AG08395 (cell line): Measurements from ENCODE around the gene CDH22.
A peak's percentile ranks its signal among the peaks of the same experiment; 100 is the strongest.

Source experiments
- DNase-seq: peaks from one replicate; pipeline ENCODE4 v3.0.0; 2012; ENCODE audit warnings: mixed read lengths, low spot score

Gene CDH22

DNA sequence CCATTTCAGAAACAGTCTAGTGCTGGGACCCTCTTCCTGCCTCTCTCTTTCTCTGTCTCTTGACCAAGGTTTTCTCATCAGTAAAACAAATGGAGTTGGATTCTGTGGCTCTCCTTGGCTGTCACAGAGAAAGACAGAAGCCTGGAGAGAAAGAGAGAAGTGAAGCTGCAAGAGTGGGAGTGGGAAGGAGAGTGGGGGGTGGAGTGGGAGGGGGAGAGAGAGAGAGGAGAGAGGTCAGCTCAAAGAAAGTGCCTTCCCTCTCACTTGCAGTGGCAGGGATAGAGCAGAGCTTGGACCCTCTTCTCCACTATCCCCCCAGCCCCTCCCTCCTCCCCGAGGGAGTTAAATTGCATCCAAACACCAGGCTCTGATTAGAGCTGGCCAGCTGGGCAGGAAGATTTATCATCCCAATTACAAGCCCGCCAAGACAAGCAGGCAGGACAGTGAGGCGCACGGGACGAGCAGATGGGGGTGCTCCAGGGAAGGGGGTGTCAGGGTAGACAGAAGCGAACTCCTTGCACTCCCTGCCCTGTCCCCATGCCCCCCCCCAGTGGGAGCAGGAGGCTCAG is 115.8 kb downstream of the CDH22 start:
- DNase-seq: no peak

DNA sequence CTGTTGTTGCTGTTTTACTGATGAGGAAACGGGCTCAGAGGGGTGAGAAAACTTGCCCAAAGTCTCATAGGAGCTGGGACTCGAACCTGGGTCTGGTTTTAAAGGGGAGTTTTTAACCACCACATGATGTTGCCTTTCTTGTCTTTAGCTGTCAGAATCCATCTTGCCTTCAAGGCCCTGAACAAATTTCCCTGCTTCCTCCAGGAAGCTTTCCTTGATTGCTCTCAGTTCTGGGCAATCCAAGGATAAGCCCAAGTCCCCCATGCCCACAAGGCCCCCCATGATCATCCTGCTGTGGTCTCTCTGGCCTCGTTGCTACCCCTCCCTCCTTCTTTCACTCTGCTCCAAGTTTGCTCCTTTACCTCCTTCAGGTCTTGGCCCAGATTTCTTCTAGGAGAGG is 116.7 kb downstream of the CDH22 start:
- no peak for DNase-seq

DNA sequence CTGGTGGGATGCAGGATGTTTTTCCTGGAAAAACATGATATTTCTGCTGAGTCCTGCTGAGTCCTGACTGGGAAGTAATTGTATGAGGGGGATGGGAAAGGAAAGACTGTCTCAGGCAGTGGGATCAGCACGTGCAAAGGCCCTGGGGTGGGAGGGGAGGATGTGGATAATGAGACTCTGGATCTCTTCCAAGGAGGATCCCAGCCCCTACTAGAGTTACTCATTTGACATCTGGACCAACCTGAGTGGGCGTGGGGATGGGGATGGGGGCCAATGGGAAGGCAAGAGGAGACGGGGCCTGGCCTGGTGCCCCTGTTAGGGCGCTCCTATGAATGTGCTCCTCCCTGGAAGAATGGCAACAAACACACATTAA is 117.1 kb downstream of the CDH22 start:
- no peak for DNase-seq

DNA sequence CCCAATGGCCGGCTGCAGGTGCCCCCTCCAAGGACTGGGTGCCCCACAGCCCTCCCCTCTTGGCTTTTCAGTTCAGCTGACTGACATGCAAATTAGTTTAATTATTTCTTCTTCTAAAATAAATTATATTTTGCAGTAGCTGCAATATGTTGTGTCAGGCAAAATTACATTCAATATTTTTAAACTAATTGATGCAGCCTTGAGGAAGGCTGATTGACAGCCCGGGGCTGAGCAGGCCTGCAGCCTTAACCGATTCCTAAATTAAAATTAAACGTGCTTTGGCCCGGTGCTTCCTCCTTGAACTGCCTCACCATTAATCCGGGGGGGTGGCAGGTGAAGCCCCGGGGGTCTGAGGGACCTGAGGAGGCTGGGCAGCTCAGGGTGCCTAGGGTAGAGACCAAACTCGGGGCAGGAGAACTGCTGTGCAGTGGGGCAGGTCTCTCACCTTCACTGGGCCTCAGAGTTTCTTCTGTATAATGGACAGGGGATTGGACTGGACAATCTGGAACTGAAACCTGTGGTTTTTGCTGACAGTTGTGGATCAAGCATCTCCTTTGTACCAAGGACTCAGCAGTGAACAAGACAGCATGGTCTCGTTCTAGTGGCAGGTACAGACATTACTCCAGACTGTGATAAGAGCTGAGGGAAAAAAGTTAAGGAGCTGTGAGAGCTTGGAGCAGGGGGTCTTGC is 117.7 kb downstream of the CDH22 start:
- DNase-seq: no peak

DNA sequence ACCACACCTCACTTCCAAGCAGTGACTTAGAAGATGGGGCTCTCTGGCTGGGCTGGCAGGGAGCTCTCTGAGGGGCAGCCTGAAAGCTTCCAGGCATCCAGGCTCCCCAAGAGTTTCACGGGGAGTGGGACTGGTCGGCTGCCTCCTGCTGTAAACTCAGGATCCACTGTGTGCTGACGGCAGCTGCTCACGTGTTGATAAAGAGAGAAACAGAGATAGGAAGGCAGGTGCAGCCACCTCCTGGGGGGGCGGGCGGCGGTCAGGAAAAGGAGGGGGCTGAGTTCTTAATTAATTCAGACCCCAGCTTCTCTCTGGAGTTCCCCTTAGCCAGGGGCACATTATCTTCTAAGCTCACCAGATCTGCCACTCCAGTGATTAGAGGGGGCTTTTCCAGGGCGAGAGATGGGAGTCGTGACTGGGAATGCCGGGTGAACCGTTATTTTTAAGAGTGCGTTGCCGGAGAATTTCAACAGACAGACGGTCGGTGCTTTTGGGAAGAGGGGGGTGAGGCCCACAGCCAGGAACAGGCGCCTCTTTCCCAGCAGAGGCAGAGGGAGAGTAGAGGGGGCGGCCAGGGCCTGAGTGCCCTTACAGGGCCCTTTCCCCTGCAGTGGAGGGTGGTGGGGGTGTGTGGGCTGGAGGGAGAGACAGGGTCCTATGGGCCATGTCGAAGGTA is 119.3 kb downstream of the CDH22 start:
- DNase-seq: no peak

DNA sequence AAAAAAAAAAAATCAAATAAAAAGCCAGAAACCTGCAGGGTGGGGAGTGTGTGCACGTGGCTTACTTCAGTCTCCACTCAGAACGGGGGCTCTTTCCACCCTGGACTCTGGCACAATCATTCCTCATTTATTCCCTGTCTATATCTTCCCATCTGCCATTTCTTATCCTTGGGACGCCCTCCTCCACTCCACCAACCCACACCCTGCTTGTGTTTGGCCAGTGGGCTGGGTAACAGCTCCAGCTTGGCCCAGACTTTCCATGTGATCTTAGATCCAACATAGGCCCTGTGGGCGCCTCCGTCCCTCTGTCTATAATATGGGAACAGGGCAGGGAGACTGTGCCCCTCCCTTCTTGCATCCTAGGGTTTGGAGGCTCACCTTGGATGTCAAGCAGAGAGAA is 122.1 kb downstream of the CDH22 start:
- no peak for DNase-seq

DNA sequence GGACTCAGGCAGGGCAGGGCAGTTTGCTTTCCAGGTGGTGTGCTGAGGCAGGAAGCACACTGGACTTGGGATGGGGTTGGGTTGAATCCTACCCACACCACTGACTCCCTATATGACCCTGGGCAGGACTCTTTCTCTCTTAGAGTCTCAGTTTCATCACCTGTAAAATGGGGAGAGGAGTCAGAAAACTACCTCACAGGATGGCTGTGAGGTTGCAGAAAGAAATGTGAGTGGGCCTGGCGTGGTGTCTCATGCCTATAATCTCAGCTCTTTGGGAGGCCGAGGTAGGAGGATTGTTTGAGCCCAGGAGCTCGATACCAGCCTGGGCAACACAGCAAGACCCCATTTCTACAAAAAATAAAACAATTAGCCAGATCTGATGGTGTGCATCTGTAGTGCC is 122.9 kb downstream of the CDH22 start:
- DNase-seq: no peak

DNA sequence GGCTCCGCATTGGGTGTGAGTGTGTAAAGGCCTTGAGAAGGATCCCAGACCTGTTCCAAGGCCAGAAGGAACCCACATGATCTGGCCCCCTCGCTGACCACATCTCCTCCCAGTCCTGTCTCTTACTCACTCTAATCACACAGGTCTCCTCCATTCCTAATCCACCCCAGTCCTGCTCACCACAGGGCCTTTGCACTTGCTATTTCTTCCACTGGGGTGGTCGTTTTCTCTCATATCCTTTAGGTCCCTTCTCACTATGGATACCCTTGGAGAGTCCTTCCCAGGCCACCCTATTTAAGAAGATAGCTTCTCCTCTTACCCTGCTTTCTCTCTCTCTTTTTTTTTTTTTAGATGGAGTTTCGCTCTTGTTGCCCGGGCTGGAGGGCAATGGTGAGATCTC is 124.5 kb downstream of the CDH22 start:
- no peak for DNase-seq

DNA sequence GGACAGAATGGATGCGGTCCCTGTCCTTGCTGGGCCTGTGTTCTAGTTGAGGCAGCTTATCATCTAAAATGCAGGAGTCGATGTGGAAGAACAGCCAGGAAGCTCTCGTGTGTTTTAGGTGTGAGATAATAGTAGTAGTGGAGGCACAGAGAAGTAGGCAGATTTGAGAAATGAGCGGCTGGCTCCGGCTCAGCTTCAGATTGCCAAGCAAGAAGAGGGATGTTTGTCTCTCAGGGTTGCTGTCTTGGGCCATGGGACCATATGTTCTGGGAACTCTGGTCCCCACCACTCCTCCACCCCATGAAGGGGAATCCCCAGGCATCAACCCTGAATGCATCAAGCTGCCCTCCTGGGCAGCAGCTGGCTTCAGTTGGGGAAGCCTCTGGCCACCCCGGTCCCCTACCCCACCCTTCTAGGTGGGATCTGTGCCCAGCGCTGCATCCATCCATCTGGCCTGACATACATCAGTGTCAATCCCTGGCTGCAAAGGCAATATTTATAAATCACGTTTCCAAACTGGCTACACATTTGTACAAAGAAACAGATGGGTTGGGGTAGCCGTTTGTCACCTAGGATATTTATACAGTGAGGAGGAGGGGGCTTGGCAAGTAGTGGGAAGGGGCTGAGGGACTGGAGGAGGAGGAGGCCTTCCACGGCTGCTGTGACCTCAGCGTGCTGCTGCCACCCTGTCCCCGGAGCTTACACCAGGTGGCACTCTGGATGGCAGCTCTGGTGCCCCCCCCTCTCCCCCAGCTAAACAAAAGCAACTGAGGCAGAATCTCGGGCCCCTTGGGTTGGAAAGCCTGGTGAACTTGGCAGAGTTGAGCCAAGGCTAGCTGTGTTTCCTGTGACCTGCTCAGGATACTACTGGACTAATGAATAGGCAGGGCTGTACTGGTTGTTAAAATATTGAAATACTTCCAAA is 125.8 kb downstream of the CDH22 start:
- no peak for DNase-seq

DNA sequence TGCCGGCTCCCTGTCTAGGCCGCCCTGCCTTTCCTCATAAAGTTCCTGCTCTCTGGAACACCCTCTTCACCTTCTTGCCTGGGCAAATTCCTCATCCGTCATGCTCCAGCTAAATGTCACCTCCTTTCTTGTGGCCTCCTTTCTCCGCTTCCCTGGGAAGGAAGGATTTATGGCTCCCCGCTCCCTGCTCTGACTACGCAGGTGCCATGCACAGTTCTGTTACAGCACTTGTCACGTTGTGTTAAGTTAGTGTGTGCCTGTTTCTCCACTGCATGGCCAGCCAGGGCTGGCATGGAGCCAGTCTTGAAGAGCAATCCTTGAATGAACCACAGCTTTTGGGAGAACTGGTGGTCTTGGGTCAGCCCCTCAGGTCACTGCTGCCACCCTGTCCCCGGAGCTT is 128.4 kb downstream of the CDH22 start:
- DNase-seq: no peak

DNA sequence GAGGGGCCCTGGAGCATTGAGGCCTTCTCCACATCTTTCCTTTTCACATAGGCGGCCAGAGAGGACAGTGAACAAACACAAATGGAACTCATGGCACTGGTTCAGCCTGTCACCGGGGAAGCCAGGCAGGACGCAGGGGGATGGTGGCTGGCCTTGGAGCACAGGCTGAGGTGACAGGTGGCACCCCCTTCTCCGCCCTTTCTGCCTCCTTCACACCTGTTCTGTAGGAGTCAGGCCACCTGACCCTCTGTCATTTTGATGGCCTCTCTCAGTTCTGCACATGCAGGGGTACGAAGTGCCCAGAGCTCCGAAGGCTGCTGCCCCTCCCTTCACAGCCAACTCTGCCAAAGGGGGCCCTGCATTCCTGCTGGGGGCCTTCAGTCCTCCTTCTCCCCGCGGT is 129.4 kb downstream of the CDH22 start:
- DNase-seq: no peak

DNA sequence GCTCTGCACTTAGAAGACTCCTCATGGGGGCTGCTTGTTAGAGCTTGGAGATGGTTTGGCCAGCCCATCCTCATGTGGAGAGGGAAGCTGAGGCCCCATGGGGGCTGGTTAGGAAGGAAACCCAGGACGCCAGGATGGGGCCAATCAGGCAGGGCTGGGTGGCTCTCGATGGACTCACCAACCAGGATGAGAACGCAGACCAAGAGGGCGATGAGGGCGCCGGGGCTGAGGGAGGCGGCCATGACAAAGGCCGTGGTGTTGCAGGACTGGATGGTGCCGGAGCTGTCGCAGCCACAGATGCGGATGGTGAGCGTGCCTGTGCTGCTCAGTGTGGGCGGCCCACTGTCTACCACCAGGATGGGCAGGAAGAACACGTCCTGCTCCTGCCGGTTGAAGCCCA is 130.5 kb downstream of the CDH22 start:
- DNase-seq: no peak

DNA sequence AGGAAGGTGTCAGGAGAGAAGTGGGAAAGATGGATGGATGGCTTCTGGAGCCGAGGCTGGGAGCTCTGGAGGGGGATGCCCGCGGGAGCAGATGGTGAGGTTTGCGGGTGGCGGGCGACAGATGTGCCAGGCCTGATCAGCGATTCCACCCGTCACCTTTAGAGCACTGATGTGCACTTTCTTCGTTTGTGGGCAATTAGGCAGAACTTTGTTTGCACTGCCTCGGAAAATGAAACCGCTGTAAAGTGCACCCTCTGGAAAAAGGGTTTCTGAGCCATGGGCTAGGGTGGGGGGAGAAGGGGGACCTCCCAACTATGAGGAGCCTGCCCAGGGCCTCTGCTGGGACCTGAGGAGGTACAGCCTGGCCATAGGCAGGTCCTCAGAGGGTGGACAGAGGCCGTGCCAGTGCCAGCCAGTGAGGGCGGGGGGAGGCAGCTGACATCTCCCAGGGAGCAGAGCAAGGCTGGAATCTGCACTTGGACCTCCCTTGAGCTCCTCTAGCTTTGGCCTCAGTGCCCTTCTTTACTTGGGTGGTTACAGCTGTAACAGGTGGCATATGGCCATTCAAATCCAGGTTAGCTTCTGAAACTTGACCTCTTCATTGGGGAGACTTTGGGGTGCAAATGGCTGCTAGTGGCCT is 131.4 kb downstream of the CDH22 start:
- DNase-seq: no peak

DNA sequence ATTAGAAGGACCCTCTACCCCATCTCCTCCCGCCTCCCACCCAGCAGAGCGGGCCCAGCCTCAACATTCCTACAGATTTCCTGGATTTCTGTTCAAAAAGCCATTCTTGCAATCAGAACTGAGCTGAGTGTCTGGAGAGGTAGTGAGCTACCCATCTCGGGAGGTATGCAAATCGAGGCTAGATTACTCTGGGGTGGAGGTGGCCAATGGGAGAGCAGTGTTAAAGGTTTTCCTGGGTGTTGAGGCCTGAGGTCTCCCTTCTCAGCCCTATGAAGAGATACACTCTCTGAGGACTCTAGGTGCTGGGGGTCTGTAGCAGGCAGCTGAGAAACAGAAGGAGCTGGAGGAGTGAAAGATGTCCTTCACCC is 133.2 kb downstream of the CDH22 start:
- no peak for DNase-seq

DNA sequence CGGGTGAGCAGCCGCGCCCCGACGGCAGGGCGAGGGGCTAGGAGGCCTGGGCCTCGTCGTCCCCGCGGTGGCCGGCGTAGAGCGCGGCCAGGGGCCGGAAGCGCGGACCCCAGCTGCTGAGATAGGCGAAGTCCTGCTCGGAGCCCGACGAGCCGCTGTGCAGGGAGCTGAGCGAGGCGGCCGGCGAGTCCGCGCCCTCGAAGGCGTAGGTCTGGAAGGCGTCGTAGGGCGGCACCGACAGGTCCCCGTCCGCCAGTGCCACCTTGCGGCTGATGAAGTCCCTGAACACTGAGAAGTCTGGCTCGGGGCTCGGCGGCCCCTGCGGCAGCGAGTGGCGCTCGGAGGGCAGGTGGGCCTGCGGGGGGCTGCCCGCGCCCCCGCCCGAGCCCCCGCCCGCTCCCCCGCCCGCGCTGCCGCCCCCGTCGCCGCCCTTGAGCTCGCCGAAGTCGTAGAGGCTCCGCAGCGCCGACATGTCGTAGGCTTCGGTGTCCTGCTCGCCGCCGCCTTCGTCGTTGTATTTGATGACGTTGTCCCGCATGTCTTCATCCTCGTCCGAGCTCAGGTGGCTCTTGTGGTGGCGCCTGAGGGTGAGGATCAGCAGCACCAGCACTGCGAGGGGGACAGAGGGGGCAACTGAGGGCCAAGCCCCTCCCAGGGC is 133.7 kb downstream of the CDH22 start:
- peak; percentile 73 for DNase-seq

DNA sequence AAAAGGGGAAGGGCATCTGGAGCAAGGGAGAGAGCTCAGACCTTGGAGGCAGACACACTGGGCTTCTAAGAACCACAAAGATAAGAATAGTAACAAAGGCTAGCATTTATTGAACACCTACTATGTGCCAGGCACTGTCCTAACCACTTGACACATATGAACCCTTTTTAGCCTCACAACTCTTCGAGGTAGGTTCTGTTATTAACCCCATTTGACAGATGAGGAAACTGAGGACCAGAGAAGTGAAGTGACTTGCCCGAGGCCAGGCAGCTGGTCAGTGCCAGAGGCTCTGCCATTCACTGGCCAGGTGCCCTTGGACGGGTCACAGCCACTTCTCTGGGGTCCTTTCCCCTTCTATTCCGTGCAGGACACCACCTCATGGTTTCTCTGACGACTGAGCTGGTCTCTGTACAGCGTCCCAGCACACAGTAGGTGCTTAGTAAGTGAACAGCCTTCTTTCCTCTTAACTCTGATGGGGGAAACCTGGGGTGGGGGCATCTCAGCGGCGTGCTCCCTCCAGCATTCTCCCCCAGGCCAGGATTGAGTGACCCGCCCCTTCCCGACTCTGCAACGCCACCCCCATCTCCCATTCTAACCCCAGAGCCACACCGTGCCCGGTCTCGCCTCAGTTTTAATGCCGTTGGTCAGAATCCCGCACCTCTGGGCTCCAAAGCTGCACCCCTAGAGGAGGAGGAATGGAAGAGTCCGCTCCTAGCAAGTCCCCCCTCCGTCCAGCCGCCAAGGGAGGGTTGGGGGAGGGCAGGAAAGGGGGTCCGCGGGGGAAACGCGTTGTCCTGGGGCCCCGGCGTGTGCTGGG is 134.4 kb downstream of the CDH22 start:
- DNase-seq: no peak

DNA sequence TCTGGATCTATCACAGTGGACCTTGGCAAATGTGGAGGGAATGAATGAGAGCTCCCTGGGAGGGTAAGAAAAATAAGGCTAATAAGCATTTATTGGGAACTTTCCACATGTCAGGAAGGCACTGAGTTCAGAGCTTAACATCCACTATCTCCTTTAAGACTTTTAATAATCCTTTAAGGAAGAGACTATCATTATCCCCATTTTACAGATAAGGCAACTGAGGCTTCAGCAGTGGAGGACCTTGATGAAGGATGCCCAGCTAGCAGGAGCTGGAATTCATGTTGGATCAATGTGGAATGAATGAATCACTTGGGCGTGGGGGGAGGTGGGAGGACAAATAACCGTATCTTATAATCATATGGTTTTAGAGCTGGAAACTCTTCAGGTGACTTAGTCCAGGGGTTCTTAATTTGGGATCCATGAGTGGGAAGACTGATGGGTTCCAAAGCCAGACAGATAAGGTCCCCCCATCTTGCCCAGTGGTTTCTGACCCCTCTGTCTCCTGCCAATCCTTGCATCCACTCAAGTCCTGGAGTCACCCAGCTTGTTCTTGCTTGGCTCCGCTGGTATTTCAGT is 135.2 kb downstream of the CDH22 start:
- DNase-seq: no peak

DNA sequence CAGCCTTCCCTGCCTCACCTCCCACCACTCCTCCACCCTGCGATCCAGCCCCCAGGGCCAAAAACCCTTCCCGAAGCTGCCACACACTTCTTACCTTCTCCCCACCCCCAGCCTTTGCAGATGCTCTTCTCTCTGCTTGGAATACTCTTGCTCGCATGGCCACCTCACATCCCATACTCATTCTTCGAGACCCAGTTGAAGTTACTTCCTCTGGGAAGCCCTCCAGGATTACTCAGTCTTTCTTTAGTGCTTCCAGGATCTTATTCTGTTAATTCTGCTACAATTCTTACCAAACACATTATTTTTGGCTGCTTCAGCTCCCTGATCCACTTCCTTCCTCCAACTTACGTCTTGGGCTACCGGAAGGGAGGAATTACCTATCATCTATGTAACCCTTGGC is 135.8 kb downstream of the CDH22 start:
- DNase-seq: no peak

DNA sequence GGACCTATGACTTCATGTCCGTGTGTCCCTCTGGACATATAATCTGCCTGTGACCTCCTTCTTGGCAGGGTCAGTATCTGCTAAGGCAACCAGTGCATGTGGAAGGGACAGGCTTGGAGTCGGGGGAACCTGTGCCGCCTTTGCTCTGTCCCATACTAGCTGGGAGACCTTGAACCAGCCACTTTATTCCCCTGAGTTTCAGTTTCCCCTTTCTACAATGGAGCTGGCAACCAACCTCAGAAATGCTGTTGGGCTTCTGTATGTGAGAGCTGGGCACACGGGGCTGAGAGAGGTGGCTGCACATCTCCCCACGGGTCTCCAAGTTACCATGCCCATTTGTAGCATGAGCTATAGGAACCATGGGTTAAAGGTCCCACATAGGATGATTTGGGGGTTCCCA is 136.4 kb downstream of the CDH22 start:
- no peak for DNase-seq

DNA sequence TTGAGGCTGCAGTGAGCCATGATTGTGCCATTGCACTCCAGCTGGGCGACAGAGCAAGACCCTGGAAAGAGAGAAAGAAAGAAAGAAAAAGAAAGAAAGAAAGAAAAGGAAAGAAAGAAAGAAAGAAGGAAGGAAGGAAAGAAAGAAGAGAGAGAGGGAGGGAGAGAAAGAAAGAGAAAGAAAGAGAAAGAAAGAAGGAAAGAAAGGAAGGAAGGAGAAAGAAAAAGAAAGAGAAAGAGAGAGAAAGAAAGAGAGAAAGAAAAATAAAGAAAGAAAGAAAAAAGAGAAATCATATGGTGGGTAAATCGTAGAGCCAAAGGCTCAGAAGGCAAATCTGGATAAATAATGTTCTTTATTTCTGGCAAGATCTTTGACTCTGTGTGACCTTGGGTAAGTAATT is 136.8 kb downstream of the CDH22 start:
- no peak for DNase-seq
